GM15510 (cell line): ENCODE data around the gene RAD50.

Experiments used
- POLR2A ChIP-seq: IDR thresholded peaks from 3 replicates; pipeline ENCODE4 v1.6.1; 2011; ENCODE audit warnings: borderline replicate concordance; ENCODE audit not compliant: insufficient read length; ENCODE audit errors: extremely low read depth

Gene RAD50

DNA sequence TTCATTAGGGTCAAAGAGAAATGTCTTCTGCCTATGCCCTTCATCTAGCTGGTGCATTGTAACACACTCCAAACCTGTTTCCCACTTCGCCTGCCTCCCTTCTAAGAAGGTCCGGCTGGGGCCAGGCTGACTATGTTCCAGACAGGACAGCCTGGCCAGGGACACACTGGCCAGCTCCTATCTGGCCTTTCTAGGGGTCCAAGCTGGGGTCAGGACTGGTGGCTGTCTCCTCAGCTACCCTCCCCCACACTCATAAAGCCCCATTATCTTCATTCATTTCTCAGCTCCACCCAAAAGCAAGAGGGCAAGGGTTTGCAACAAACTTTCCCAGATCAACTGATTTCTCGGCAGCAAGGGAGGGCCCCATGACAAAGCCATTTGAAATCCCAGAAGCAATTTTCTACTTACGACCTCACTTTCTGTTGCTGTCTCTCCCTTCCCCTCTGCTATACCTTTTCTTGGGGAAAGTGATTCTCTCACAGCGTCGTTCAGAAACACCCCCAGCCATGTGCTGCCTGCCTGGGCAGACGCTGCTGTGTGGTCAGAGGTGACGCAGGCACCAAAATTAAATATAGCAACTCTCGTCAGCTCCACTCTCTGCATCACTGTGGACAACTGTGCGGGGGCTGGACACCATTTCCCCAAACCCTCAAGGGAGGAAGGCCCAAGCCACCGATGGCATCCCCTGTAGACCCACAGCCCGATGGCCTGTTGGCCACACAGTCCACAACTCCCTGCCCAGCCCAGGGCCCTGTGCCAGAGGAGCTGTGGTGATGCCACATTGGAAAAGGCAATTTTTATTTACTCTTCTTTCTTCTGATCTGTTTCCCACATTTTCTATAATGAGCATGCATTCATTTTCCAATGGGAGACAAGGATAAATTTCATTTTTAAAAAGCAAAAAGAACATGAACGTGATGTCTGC, 107.3 kb downstream of the RAD50 start:
- TF ChIP-seq POLR2A = no peak

DNA sequence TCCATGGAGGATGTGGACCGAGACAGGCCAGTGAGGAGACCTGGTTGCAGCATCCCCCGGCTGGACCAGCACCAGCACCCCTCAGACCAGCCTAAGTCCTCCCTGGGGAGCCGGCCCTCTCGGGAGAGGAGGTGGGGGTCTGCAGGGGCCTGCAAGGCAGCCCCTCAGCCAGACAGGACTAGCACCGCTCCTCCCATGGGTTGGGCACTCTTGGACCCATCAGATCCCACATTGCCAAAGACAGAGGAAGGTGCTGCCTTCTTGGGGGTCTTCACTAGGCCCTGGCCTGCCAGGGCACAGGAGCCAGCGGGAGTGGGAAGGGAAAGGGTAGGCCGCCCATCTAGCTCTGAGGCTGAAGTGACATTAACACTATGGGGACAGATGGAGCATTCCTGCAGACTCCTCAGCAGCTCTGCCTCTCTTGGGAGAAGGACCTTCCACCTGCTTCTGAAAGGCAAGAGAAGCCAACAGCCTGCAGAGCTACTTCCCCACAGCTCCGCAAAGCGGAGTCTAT, 108.0 kb downstream of the RAD50 start:
- no peak for TF ChIP-seq POLR2A

DNA sequence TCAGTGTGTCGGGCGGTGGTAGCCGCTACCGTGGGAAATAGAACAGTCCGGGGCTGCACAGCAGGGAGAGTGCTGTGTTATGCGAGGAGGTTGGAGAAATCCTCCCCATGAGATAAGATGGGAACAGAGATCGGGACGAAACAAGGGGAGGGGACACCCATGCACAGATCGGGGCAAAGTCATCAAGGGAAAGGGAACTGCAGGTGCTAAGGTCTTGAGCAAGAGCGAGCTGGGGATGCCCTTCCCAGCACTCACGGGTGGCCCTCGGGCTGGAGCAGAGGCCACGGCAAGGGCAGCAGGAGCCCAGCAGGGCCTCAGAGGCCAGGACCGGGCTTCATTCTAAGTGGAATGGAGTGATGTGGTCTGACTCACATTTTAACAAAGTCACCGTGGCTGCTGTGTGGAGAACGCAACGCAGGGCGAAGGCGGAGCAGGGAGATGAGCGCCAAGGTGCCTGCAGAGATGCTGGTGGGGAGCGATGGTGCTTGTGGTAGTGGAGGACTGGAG, 108.8 kb downstream of the RAD50 start:
- no peak for TF ChIP-seq POLR2A

DNA sequence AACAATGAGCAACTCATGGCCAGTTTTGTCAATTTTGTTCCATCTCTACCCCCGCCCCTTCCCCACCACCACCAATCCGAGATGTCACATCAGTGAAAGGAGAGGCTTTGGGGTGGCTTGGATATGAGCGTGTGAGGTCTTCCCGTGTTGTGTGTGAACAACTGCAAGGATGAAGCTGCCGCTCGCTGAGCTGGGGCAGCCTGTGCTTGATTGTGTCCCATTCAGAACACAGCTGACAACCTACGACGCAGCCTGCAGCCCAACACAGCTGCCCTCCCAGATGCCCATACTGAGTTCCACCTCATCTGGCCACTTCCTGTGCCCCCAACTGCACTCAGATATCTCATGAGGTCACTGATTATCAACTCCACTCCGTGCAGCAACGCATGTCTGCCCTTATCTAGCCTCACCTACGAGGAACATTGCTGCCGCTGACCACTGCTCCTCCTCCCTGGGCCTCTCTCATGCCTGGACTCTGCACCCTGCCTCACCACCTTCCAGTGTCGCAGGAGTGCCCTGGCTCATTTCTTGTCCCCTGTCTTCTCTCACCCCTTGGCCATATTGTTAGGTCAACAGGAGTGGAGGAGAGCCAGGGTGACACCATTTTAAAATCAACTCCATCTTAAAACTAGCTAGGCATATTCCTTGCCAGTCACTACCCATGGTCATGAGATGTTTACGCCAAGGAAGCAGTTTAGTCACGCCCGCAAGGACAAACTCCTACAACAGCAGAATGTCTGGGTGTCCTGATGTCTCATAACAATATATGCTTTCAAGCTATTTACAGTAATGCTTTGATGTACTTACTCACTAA, 109.7 kb downstream of the RAD50 start:
- TF ChIP-seq POLR2A = no peak

DNA sequence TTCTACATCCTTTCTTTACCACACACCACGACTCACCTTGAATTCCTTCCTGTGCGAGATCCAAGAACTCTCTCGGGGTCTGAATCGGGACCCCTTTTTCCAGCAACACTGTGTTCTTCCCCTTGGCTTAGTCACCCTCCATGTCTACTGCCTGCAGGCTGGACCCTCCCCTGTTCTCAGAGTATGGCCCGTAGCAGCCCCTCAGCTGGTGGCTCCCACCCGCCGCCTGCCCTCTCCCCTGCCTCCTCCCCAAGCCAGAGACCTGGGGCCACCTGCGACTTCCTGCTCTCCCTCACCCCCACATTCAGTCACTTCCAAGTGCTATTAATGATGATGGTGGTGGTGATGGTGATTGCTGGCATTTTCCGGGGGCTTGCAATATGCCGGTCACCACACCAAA, 110.5 kb downstream of the RAD50 start:
- TF ChIP-seq POLR2A = no peak

DNA sequence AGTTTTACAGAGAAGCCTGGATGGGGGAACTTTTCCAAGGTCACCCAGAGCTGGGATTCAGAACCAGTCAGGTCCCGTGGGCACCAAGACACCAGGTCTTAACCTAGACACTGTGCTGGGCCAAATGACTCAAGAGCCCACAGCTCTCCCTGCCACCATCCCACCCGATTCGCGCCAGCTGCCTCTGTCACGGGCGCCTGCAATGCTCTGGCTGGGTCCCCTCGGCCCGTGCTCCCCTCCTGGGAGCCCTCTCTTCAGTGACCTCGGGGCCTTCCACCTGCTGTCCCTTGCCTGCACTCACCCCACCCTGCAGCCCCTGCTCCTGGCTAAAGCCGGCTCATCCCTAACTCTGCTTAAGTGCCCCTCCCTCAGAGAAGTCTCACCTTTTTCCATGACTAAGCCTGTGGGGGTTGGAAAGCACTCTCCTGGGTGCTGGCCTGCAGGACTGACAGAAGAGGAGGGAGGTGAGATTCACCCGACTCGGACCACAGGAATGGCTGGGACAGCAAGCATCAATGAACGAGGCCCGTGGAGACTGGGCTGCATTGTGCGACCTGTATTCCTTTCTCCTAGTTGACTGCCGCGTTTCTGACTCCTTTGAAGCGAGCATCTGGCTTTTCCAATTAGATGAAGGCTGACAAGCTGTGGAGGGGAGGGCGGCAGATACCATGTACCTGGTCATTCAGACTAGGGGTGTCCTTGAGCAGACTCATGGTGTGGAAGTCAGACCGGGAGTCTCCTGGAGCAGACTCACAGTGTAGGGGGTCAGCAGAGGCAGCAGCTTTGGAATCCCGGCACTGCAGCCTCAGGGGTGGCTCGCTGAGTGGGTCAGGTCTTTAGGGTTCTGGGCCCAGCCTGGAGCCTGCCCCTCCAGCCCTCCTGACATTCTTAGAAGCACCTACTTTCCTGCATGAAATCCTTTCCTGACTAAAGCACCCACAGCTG, 111.3 kb downstream of the RAD50 start:
- no peak for TF ChIP-seq POLR2A

DNA sequence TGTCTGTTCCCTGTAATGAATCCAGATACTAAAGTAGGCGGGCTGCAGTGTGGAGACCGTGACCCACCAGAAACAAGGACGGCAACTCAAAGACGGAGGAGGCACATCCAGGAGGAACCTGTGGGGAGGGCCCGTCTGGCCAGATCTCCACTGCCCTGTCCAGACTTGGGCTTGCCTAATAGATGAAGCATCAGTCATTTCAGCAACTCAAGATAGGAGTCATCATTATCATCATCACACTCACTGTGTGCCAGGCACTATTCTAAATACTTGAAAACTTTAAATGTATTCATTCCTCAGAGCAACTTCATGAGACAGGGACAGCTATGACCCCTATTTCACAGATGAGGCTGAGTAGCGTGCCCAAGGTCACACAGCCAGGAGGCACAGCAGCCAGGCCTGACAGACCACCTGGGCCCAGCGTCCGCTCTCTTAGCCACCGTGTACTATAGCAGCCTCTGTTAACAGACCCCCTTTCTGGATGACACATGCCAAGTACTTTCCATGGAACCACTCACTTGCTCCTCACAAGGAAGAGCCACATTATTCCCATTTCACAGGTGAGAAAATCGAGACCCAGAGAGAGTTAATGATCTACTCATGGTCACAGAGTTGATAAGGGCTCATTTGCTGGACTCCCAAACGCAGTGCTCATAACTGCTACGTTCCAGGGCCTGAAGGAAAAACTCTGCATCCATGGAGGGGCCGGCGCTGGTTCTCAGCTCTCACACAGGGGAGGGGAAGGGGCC, 112.1 kb downstream of the RAD50 start:
- no peak for TF ChIP-seq POLR2A

DNA sequence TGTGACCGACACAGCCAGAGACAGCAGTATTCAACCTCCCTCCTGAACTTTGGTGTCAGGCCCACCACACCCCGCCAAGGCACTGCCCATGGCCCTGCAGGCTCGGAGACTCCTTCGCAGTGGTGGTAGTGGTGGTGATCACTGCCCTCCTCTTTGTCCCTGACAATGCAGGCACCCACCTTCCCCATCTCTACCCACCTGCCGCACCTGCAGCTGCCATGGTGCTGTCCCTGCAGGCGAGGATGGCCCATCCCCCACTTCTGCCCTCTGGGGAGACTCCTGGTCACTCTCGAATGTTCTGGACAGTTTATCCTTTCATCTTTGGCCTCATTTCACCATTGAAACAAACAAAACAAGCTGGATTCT, 112.7 kb downstream of the RAD50 start:
- TF ChIP-seq POLR2A = no peak

DNA sequence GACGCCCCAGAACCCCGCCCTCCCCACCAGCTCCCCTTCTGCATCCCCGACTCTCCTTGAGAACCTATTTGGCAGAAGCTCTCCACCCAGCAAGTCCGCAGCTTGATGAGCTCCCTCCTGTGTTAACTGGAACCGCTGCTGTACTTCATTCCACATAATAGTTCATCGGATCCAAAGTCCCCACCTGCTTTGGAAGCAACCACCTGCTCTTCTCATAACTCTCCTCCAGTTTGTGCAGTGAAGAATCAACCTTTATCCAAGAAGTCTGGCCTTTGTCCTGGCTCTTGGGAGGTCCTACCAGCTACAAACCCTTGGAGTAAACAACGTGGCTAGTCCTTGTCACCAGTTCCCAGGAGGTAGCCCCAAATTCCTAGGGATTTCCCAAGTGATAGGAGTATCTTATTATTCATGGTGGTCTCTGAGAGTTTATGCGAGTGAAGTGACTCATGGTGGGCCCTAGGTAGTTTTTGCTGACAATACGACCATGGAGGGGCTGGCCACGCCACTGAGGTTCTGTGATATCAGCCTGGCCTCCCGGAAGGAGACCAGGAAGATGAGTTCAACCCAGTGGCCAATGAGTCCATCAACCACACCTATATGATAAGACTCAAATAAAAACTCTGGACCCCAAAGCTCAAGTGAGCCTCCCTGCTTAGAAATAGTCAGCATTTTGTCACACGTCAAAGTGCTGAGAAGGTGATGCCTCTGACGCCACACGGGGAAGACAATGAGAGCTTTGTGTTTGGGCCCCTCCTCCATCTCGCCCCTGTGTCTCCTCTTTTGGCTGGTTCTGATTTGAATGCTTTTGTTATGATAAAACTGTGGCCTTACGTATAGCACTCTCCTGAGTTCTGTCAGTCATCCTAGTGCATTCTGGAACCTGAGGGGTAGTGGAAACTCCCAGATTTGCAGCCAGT, 113.4 kb downstream of the RAD50 start:
- TF ChIP-seq POLR2A = no peak

DNA sequence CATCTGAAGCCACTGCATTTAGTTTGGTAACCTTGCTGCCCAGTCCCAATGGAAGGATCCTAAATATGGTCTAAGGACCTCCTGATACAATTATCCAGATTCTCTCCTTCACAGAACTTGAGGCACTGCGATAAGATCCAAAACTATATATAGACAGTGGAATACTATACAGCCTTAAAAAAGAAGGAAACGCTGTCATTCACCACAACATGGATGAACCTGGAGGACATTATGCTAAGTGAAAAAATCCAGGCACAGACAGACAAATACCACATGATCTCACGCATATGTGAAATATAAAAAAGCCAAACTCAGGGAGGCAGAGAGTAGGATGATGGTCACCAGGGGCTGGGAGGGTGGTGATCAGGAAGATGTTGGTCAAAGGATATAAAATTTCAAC, 114.2 kb downstream of the RAD50 start:
- no peak for TF ChIP-seq POLR2A

DNA sequence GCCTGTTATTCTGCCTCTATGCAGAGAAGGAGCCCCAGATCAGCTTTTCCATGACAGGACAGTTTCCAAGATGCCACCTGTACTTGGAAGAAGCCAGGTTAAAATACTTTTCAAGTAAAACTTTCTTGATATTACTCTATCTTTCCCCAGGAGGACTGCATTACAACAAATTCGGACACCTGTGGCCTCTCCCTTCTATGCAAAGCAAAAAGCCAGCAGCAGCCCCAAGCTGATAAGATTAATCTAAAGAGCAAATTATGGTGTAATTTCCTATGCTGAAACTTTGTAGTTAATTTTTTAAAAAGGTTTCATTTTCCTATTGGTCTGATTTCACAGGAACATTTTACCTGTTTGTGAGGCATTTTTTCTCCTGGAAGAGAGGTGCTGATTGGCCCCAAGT, 116.7 kb downstream of the RAD50 start:
- no peak for TF ChIP-seq POLR2A

DNA sequence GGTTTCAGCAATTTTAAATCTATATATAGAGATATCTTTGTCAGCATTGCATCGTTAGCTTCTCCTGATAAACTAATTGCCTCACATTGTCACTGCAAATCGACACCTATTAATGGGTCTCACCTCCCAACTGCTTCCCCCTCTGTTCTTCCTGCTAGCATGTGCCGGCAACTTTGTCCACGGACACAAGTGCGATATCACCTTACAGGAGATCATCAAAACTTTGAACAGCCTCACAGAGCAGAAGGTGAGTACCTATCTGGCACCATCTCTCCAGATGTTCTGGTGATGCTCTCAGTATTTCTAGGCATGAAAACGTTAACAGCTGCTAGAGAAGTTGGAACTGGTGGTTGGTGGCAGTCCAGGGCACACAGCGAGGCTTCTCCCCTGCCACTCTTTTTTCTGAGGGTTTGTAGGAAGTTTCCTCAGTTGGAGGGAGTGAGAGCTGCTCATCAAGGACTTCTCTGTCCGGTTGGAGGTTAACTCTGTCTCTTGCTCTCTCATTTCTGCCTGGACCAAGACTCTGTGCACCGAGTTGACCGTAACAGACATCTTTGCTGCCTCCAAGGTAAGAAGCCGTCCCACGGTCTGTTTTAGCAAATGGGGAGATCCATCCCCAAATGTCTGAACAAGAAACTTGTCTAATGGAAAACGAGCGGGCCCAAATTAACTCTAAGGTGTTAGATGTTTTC, 117.3 kb downstream of the RAD50 start, which contains the start of gene IL4:
Gene IL4 (plus strand): TSS at position 51 of the 692 bp plus-strand sequence. CDS start 62 bp downstream, at position 113.
- TF ChIP-seq POLR2A = no peak
